Natural killer cell (primary cell): ENCODE data around the gene PKN2. TPM values are rescaled to one million over a fixed set of nuclear protein-coding genes. Genes with fewer than 3 reads are reported as not detected.
"Not testable (repeated sequence)": the region's sequence is repeated elsewhere in the genome, so short reads cannot be mapped to it uniquely, and the experiment has no call there.

Source experiments
- ATAC-seq, 3 donors: fragments of 150-1000 bp in 2 of 3; fragments of 200-7000 bp in 1 of 3; cut with Tn5 transposase; 1 replicate in 1 of 3; 2 replicates in 2 of 3; pipeline ENCODE4 v1.10.0; 2021; ENCODE audit warnings: mild to moderate bottlenecking in 2 of 3, moderate library complexity in 2 of 3
- DNase-seq, 2 donors: peaks; one replicate each; pipeline versions ENCODE4 v3.0.0 to v3.0.0-alpha.2; 2013 to 2021; ENCODE audit warnings: mixed read lengths in 1 of 2
- H3K27ac ChIP-seq: one replicate; pipeline ENCODE4 v1.5.1; 2013; ENCODE audit warnings: mild to moderate bottlenecking, low read length
- H3K27me3 ChIP-seq: one replicate; pipeline ENCODE4 v1.6.1; 2013; ENCODE audit warnings: low read length; ENCODE audit not compliant: control insufficient read depth, insufficient read depth
- H3K36me3 ChIP-seq: one replicate; pipeline ENCODE4 v1.6.1; 2013; ENCODE audit warnings: low read length; ENCODE audit not compliant: control insufficient read depth, insufficient read depth
- H3K4me1 ChIP-seq: one replicate; pipeline ENCODE4 v1.6.1; 2013; ENCODE audit warnings: low read length; ENCODE audit not compliant: control insufficient read depth, insufficient read depth
- H3K4me3 ChIP-seq: one replicate; pipeline ENCODE4 v1.5.1; 2013; ENCODE audit warnings: low read length
- H3K9me3 ChIP-seq: one replicate; pipeline ENCODE4 v1.6.1; 2013; ENCODE audit warnings: low read length; ENCODE audit not compliant: control insufficient read depth, insufficient read depth
- H3K27ac Mint-ChIP-seq, 2 donors: one replicate each; pipeline ENCODE4 v1.8.0; 2022; ENCODE audit warnings: mild to moderate bottlenecking in 2 of 2, mixed read lengths in 2 of 2, moderate library complexity in 1 of 2
- H3K27me3 Mint-ChIP-seq, 2 donors: one replicate each; pipeline ENCODE4 v1.8.0; 2022; ENCODE audit warnings: low read depth in 2 of 2, mixed read lengths in 2 of 2
- H3K36me3 Mint-ChIP-seq: one replicate; pipeline ENCODE4 v1.8.0; 2022; ENCODE audit warnings: mixed read lengths
- H3K4me1 Mint-ChIP-seq, 2 donors: one replicate each; pipeline ENCODE4 v1.8.0; 2022; ENCODE audit warnings: mixed read lengths in 2 of 2
- H3K4me3 Mint-ChIP-seq: one replicate; pipeline ENCODE4 v1.8.0; 2022; ENCODE audit warnings: mild to moderate bottlenecking, moderate library complexity, mixed read lengths
- H3K9me3 Mint-ChIP-seq, 2 donors: one replicate each; pipeline ENCODE4 v1.8.0; 2022; ENCODE audit warnings: mixed read lengths in 2 of 2
- CTCF ChIP-seq: fragments of 200-600 bp; IDR thresholded peaks from one replicate; pipeline ENCODE4 v1.8.0; 2022; ENCODE audit warnings: antibody characterized with exemption
- WGBS: methylation state at CpG from one replicate; pipeline ENCODE4 v1.1.7; 2013; ENCODE audit warnings: missing lambda C conversion rate; ENCODE audit not compliant: insufficient coverage; 5-methylcytosine and 5-hydroxymethylcytosine counted together
- intact Hi-C: fragments of 100-400 bp; cut with micrococcal nuclease; formaldehyde crosslinking; loops from one replicate; pipeline ENCODE4 v1.14.2; 2022
- total RNA-seq, 4 donors: library from RNA; stranded (reverse); fragments of 120-200 nt in 1 of 4; gene quantifications; one replicate each; pipeline versions ENCODE4 v1.2.3 to v1.2.4, GENCODE V29; 2013 to 2022

Gene PKN2
- total RNA-seq, 3 donors from 2014 or later (not counting 1 experiment from before 2014, with no cell fraction given) = 40.8 to 50.1 (median 47.2) TPM

- H3K9me3 Mint-ChIP-seq = no peaks in the 10 kb centered on the region
- DNase-seq (no peak), ATAC-seq (no peak)
- TF ChIP-seq CTCF = no peak
- H3K4me1 Mint-ChIP-seq = no peaks in the 10 kb centered on the region
- no peaks in the 10 kb centered on the region for H3K36me3 Mint-ChIP-seq
- H3K27me3 Mint-ChIP-seq = no peaks in the 10 kb centered on the region
- WGBS = 95% methylated on average over 1 of the region's 1 CpG
- H3K27ac Mint-ChIP-seq = no peak overlapping the region
- Histone ChIP-seq H3K36me3 (peaks cover 41% of the 10 kb centered on the region), H3K4me3 (no peak overlapping the region), H3K4me1 (no peaks in the 10 kb centered on the region), H3K27ac (no peak overlapping the region), H3K27me3 (no peaks in the 10 kb centered on the region), H3K9me3 (no peaks in the 10 kb centered on the region)
- intact Hi-C loops = no loop called here
- no peak overlapping the region for H3K4me3 Mint-ChIP-seq
Measured at GRCh38 chr1:88813471-88813870, 129.4 kb downstream of the PKN2 start.

- 100% methylated on average over 3 of the region's 3 CpGs for WGBS
- not testable (repeated sequence) for H3K4me1 Mint-ChIP-seq
Measured at GRCh38 chr1:88819642-88820041, 135.6 kb downstream of the PKN2 start.

GRCh38 chr1:88825721-88826120 is 141.6 kb downstream of the PKN2 start:
- Mint-ChIP-seq H3K27ac (no peak overlapping the region), H3K36me3 (peaks cover 7% of the 10 kb centered on the region), H3K4me1 (no peaks in the 10 kb centered on the region), H3K27me3 (no peaks in the 10 kb centered on the region), H3K9me3 (no peaks in the 10 kb centered on the region), H3K4me3 (no peak overlapping the region)
- intact Hi-C loops = no loop called here
- H3K9me3 ChIP-seq = no peaks in the 10 kb centered on the region
- H3K27me3 ChIP-seq = no peaks in the 10 kb centered on the region
- H3K4me1 ChIP-seq = no peaks in the 10 kb centered on the region
- peaks cover 44% of the 10 kb centered on the region for H3K36me3 ChIP-seq
- no peak for ATAC-seq
- H3K27ac ChIP-seq = no peak overlapping the region
- TF ChIP-seq CTCF = no peak
- H3K4me3 ChIP-seq = no peak overlapping the region
- 97% methylated on average over 2 of the region's 2 CpGs for WGBS
- no peak for DNase-seq

More at GRCh38 chr1:88819642-88820041, 135.6 kb downstream of the PKN2 start:
- ATAC-seq, H3K9me3 ChIP-seq, intact Hi-C loops, H3K36me3 Mint-ChIP-seq, H3K4me3 ChIP-seq, H3K27me3 ChIP-seq, DNase-seq, H3K4me3 Mint-ChIP-seq, H3K27ac ChIP-seq, H3K27me3 Mint-ChIP-seq, H3K4me1 ChIP-seq, H3K9me3 Mint-ChIP-seq, H3K27ac Mint-ChIP-seq: not testable (repeated sequence)
- peaks cover 24% of the 10 kb centered on the region for H3K36me3 ChIP-seq

- no peaks in the 10 kb centered on the region for H3K4me1 Mint-ChIP-seq
- no peak for ATAC-seq
Measured at GRCh38 chr1:88847643-88848042, 163.6 kb downstream of the PKN2 start.

More at GRCh38 chr1:88847643-88848042, 163.6 kb downstream of the PKN2 start:
- H3K9me3 ChIP-seq = no peaks in the 10 kb centered on the region
- H3K4me3 ChIP-seq = no peak overlapping the region
- H3K27ac Mint-ChIP-seq = no peak overlapping the region
- no peaks in the 10 kb centered on the region for H3K27me3 Mint-ChIP-seq
- intact Hi-C loops = no loop called here
- H3K36me3 ChIP-seq = peaks cover 13% of the 10 kb centered on the region
- no peak for DNase-seq
- H3K4me1 ChIP-seq = no peaks in the 10 kb centered on the region
- H3K9me3 Mint-ChIP-seq = no peaks in the 10 kb centered on the region
- H3K36me3 Mint-ChIP-seq = no peaks in the 10 kb centered on the region
- H3K27me3 ChIP-seq = no peaks in the 10 kb centered on the region
- no peak for TF ChIP-seq CTCF
- H3K27ac ChIP-seq = no peak overlapping the region
- H3K4me3 Mint-ChIP-seq = no peak overlapping the region
- WGBS = no CpG with 5 or more reads among the region's 1 CpG
